SK-N-MC (cell line): ENCODE results near the gene CIT.
A peak's percentile ranks its signal among the peaks of the same experiment; 100 is the strongest.

Experiments used
- DNase-seq: peaks from one replicate; pipeline ENCODE4 v3.0.0-alpha.2; 2011; ENCODE audit warnings: low read depth, low spot score
- H3K27ac ChIP-seq: fragments of 200-600 bp; sonication (generic); 2 replicates; pipeline ENCODE4 v1.5.1; 2016; ENCODE audit warnings: mixed run types
- H3K36me3 ChIP-seq: fragments of 200-600 bp; sonication (generic); 2 replicates; pipeline ENCODE4 v1.6.1; 2017; ENCODE audit warnings: antibody characterized with exemption, low read length, mixed read lengths; ENCODE audit not compliant: insufficient read depth
- H3K4me3 ChIP-seq: fragments of 200-600 bp; sonication (generic); 2 replicates; pipeline ENCODE4 v1.5.1; 2016
- H3K9ac ChIP-seq: fragments of 200-600 bp; sonication (generic); 2 replicates; pipeline ENCODE4 v1.8.0; 2017; ENCODE audit warnings: mixed run types, mixed read lengths; ENCODE audit not compliant: insufficient read length
- H3K9me3 ChIP-seq: fragments of 200-600 bp; sonication (generic); 2 replicates; pipeline ENCODE4 v1.6.1; 2017; ENCODE audit warnings: low read depth, mild to moderate bottlenecking, antibody characterized with exemption, low read length, moderate library complexity, mixed read lengths
- EZH2 ChIP-seq: fragments of 200-600 bp; sonication (generic); IDR thresholded peaks from one replicate; pipeline ENCODE4 v1.6.1; 2017; ENCODE audit warnings: antibody characterized with exemption
- FOXP2 ChIP-seq: optimal IDR thresholded peaks from 2 replicates; pipeline ENCODE3; 2011; ENCODE audit warnings: mild to moderate bottlenecking, moderate library complexity; ENCODE audit not compliant: insufficient read depth; ENCODE audit errors: extremely low read length, control extremely low read depth
- POLR2AphosphoS5 ChIP-seq: IDR thresholded peaks from 2 replicates; pipeline ENCODE4 v1.6.1; 2012; ENCODE audit warnings: mild to moderate bottlenecking, low read depth, low read length, borderline replicate concordance

Gene CIT

GRCh38 chr12:119781804-119782203, 95.3 kb downstream of the CIT start:
- H3K9me3 ChIP-seq: no peaks in the 10 kb centered on the region
- peaks cover 48% of the 10 kb centered on the region for H3K36me3 ChIP-seq
- DNase-seq: no peak
- H3K27ac ChIP-seq: 0 out of 2 replicates have a peak overlapping the region, but pooled peaks have one; percentile 19
- TF ChIP-seq POLR2AphosphoS5 (no peak), FOXP2 (no peak), EZH2 (no peak)
- no peak overlapping the region for H3K4me3 ChIP-seq
- H3K9ac ChIP-seq: no peak overlapping the region

- Histone ChIP-seq H3K9ac (no peak overlapping the region), H3K9me3 (no peaks in the 10 kb centered on the region), H3K27ac (no peak overlapping the region), H3K36me3 (peaks cover 47% of the 10 kb centered on the region), H3K4me3 (no peak overlapping the region)
- no peak for DNase-seq
- TF ChIP-seq FOXP2: no peak
- TF ChIP-seq EZH2: no peak
- no peak for TF ChIP-seq POLR2AphosphoS5
Measured at GRCh38 chr12:119780786-119781434, 96.2 kb downstream of the CIT start.

- TF ChIP-seq POLR2AphosphoS5: no peak
- TF ChIP-seq EZH2: no peak
- no peak for TF ChIP-seq FOXP2
- Histone ChIP-seq H3K27ac (no peak overlapping the region), H3K9me3 (no peaks in the 10 kb centered on the region), H3K9ac (no peak overlapping the region), H3K36me3 (peaks cover 34% of the 10 kb centered on the region), H3K4me3 (no peak overlapping the region)
- no peak for DNase-seq
Measured at GRCh38 chr12:119775246-119775895, 101.7 kb downstream of the CIT start.

GRCh38 chr12:119772431-119772830, 104.7 kb downstream of the CIT start:
- Histone ChIP-seq H3K9ac (no peak overlapping the region), H3K4me3 (no peak overlapping the region), H3K27ac (no peak overlapping the region), H3K36me3 (peaks cover 46% of the 10 kb centered on the region), H3K9me3 (no peaks in the 10 kb centered on the region)
- no peak for TF ChIP-seq EZH2
- no peak for TF ChIP-seq POLR2AphosphoS5
- no peak for TF ChIP-seq FOXP2
- no peak for DNase-seq

- Histone ChIP-seq H3K36me3 (peaks cover 49% of the 10 kb centered on the region), H3K4me3 (no peak overlapping the region), H3K9me3 (no peaks in the 10 kb centered on the region), H3K27ac (no peak overlapping the region), H3K9ac (no peak overlapping the region)
- no peak for DNase-seq
- TF ChIP-seq POLR2AphosphoS5 (no peak), FOXP2 (no peak), EZH2 (no peak)
Measured at GRCh38 chr12:119770146-119770545, 107.0 kb downstream of the CIT start.

GRCh38 chr12:119762619-119763018, 114.5 kb downstream of the CIT start:
- Histone ChIP-seq H3K36me3 (peaks cover 29% of the 10 kb centered on the region), H3K9me3 (no peaks in the 10 kb centered on the region), H3K9ac (no peak overlapping the region), H3K27ac (no peak overlapping the region), H3K4me3 (no peak overlapping the region)
- TF ChIP-seq EZH2 (no peak), POLR2AphosphoS5 (no peak), FOXP2 (no peak)
- DNase-seq: no peak

GRCh38 chr12:119758722-119759121, 118.4 kb downstream of the CIT start:
- H3K4me3 ChIP-seq: no peak overlapping the region
- H3K36me3 ChIP-seq: peaks cover 39% of the 10 kb centered on the region

GRCh38 chr12:119758234-119758633, 118.9 kb downstream of the CIT start:
- H3K4me3 ChIP-seq: no peak overlapping the region
- peaks cover 37% of the 10 kb centered on the region for H3K36me3 ChIP-seq

More at GRCh38 chr12:119758722-119759121, 118.4 kb downstream of the CIT start:
- no peaks in the 10 kb centered on the region for H3K9me3 ChIP-seq
- H3K27ac ChIP-seq: no peak overlapping the region
- TF ChIP-seq FOXP2 (no peak), POLR2AphosphoS5 (no peak), EZH2 (no peak)
- no peak for DNase-seq
- H3K9ac ChIP-seq: no peak overlapping the region

More at GRCh38 chr12:119758234-119758633, 118.9 kb downstream of the CIT start:
- DNase-seq: no peak
- TF ChIP-seq FOXP2 (no peak), POLR2AphosphoS5 (no peak), EZH2 (no peak)
- H3K9ac ChIP-seq: no peak overlapping the region
- H3K27ac ChIP-seq: no peak overlapping the region
- no peaks in the 10 kb centered on the region for H3K9me3 ChIP-seq
